Right atrium auricular region (tissue), 2 donors: ENCODE data around the gene RAB24. TPM values are rescaled to one million over a fixed set of nuclear protein-coding genes. Genes with fewer than 3 reads are reported as not detected.

Source experiments
- DNase-seq: peaks from one replicate; pipeline ENCODE4 v3.0.0-alpha.2; 2019; ENCODE audit warnings: low spot score
- H3K27ac ChIP-seq, 2 donors: fragments of 200-600 bp; sonication (generic); 1 replicate in 1 of 2; 2 replicates in 1 of 2; pipeline ENCODE4 v1.5.1; 2016 to 2019
- H3K27me3 ChIP-seq, 2 donors: fragments of 200-600 bp; sonication (generic); one replicate each; pipeline versions ENCODE4 v1.5.1 to v1.6.0; 2017 to 2019
- H3K36me3 ChIP-seq: fragments of 200-600 bp; sonication (generic); one replicate; pipeline ENCODE4 v1.5.1; 2016
- H3K4me1 ChIP-seq, 2 donors: fragments of 200-600 bp; sonication (generic); one replicate each; pipeline versions ENCODE4 v1.5.1 to v1.6.0; 2017 to 2019
- H3K4me3 ChIP-seq, 2 donors: fragments of 200-600 bp; sonication (generic); 1 replicate in 1 of 2; 2 replicates in 1 of 2; pipeline ENCODE4 v1.5.1; 2017 to 2019; ENCODE audit warnings: mild to moderate bottlenecking in 1 of 2, moderate library complexity in 1 of 2
- H3K9me3 ChIP-seq, 2 donors: fragments of 200-600 bp; sonication (generic); one replicate each; pipeline ENCODE4 v1.5.1; 2019
- CTCF ChIP-seq, 2 donors: fragments of 200-600 bp; sonication (generic); IDR thresholded peaks; one replicate each; pipeline ENCODE4 v1.5.1; 2019; ENCODE audit warnings: antibody characterized with exemption in 2 of 2
- total RNA-seq, 2 donors: library from RNA; depleted of rRNA; stranded (reverse); fragments of >200 nt; gene quantifications; one replicate each; pipeline ENCODE4 v1.1.0, GENCODE V29; 2016

Gene RAB24
- total RNA-seq, 2 donors from 2014 or later, result 14.8 to 14.9 TPM

DNA sequence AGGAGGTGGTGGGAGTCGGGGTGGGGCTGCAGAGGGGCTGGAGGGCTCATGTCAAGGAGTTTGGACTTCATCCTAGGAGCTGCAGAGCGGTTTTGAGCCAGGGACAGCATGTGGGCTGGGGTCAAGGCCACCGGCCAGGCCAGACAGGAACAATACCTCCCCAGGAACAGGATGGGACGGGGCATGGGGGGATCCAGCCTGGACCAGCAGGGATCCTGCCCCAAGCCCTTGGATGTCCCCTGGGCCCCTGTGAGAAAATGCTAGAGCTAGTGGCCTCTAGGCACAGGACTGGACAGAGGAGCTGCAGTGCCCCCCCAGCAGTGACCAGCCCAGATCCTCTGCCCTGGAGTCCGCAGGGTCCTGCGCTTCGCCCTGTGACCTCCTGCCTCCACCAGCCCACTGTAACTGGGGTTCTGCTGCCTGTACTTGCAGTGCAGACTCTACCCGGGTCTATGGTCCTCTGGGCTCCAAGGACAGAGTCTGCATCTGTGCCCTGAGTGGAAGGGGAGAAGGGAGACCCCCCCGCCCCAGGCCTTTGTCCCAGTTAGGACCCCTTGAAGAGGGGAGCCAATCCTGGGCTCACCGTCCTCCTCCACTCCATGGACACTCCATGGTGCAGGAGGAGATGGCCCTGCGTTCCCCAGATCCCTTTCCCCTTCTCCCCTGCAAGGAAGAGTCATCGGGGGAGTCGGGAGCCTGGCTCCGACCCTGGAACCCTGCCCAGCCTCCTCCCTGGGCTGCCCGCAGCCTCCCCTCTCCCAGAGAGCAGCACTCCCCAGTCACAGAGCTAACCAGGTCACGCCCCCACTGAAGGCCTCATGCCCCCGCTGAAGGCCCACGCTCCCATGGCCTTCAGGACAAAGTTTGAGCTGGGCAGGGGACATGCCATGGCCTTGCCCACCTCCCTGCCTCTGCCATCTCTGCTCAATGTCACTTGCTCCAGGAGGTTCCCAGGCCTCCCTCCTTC, 11.1 kb upstream of the RAB24 start:
- peaks cover 0 to 26% of the 10 kb centered on the region in 2 donors for H3K4me1 ChIP-seq
- no peaks in the 10 kb centered on the region for H3K36me3 ChIP-seq
- H3K9me3 ChIP-seq, result no peaks in the 10 kb centered on the region
- no peak for DNase-seq
- TF ChIP-seq CTCF (IDR thresholded peaks at IDR 0.05), result no peak
- no peak overlapping the region for H3K27ac ChIP-seq
- H3K27me3 ChIP-seq, result no peaks in the 10 kb centered on the region
- H3K4me3 ChIP-seq, result no peak overlapping the region

- Histone ChIP-seq H3K4me1 (peaks cover 0 to 26% of the 10 kb centered on the region in 2 donors), H3K27ac (no peak overlapping the region), H3K4me3 (no peak overlapping the region), H3K36me3 (no peaks in the 10 kb centered on the region), H3K27me3 (no peaks in the 10 kb centered on the region), H3K9me3 (no peaks in the 10 kb centered on the region)
- DNase-seq, result no peak
- no peak for TF ChIP-seq CTCF (IDR thresholded peaks at IDR 0.05)
Observed at GRCh38 chr5:177313561-177314259, 10.2 kb upstream of the RAB24 start.

GRCh38 chr5:177312649-177313181, 9.2 kb upstream of the RAB24 start:
- Histone ChIP-seq H3K27ac (no peak overlapping the region), H3K9me3 (no peaks in the 10 kb centered on the region), H3K36me3 (no peaks in the 10 kb centered on the region), H3K27me3 (no peaks in the 10 kb centered on the region), H3K4me3 (peak overlapping the region in 1 of 2 donors; percentile 58), H3K4me1 (peaks cover 0 to 26% of the 10 kb centered on the region in 2 donors)
- DNase-seq, result no peak
- no peak for TF ChIP-seq CTCF (IDR thresholded peaks at IDR 0.05)

- Histone ChIP-seq H3K4me3 (peak within 1 kb of the TSS; percentile 42 to 58), H3K27ac (no peak within 1 kb of the TSS), H3K27me3 (no peaks in the 10 kb centered on the region), H3K36me3 (no peaks in the 10 kb centered on the region), H3K9me3 (no peaks in the 10 kb centered on the region), H3K4me1 (peaks cover 0 to 26% of the 10 kb centered on the region in 2 donors)
- DNase-seq, result peak; percentile 96
- TF ChIP-seq CTCF (IDR thresholded peaks at IDR 0.05), result no peak
Observed at GRCh38 chr5:177311723-177312648, 8.5 kb upstream of the RAB24 start, which contains the start of gene MXD3. Gene MXD3, minus strand, starts transcription at chr5:177311898. Its CDS starts 68 bp downstream, at chr5:177311830.

GRCh38 chr5:177311392-177311722, 7.8 kb upstream of the RAB24 start:
- peaks cover 0 to 26% of the 10 kb centered on the region in 2 donors for H3K4me1 ChIP-seq
- no peaks in the 10 kb centered on the region for H3K9me3 ChIP-seq
- DNase-seq, result no peak
- H3K27ac ChIP-seq, result no peak overlapping the region
- peak overlapping the region; percentile 42 to 58 for H3K4me3 ChIP-seq
- no peak for TF ChIP-seq CTCF (IDR thresholded peaks at IDR 0.05)
- no peaks in the 10 kb centered on the region for H3K36me3 ChIP-seq
- no peaks in the 10 kb centered on the region for H3K27me3 ChIP-seq
